Measurements from ENCODE around the gene IPPK. TPM values are rescaled to one million over a fixed set of nuclear protein-coding genes. Genes with fewer than 3 reads are reported as not detected.

IPPK gene
- total RNA-seq, 2 experiments from 2014 or later = 12.5 to 15.8 TPM

DNA sequence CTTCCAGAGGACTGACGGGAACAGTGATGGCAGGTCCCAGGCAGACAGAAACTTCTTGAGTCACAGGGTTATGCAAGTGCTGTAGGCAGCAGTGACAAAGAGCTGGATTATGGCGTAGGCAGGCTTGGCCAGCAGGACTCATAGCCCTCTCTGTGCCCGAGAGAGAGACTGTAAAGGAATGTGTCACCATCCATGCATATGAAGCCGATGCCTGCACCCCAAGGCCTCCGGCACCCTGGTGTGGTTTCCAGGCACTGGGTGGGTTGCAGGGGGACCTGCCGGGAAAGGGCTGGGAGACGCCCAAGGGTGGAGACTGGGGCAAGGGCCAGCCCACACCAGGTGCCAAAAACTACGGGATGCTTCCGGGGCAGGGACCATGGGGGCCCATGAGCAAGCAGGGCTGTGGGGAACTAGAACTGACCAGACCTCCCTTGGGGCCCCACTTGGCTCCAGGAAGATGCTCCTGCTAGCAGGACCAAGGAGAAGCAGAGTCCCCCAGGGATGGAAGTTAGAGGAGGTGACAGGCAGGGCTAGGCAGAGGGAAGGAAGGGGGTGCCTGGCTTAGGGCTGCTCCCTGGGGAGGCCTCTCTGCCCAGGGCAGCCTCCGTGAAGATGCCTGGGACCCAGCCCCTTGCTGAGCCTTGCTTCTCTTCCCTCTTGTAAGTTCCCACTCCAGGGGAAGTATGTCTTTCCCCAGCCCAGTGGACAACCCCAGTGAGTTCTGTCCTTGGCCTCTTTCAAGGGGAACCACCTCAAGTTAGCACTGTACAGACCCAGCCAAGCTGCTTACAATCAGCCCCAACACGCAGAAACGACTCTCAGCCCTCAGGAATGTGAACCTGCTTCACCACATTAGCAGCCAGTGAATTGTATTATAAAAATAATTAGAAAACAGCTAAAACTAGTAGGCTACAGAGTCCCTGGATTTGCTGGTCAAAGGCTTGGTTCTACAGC lies 10.5 kb upstream of the IPPK start:
- no peak for TF ChIP-seq CTCF (IDR thresholded peaks at IDR 0.05)
- DNase-seq (no peak), ATAC-seq (no peak)
- POLR2A ChIA-PET = interaction anchor here (1.0 to 1.2 kb wide), 2 partner anchors 10 to 16 kb away, joined by 3 read pairs; partner anchors contain the start of gene IPPK
- no peaks in the 10 kb centered on the region for H3K9me3 Mint-ChIP-seq
- no peaks in the 10 kb centered on the region for H3K4me1 Mint-ChIP-seq (ENCODE audit: low read depth)
- no peaks in the 10 kb centered on the region for H3K27me3 Mint-ChIP-seq
- no peak overlapping the region for H3K4me3 Mint-ChIP-seq
- no peaks in the 10 kb centered on the region for H3K36me3 Mint-ChIP-seq (ENCODE audit: low read depth)
- CTCF ChIA-PET = interaction anchor here (1.0 to 1.2 kb wide), 2 partner anchors 10 to 36 kb away, joined by 3 read pairs; no protein-coding TSS in a partner anchor
- intact Hi-C loops (cut with micrococcal nuclease) = no loop called here
- H3K27ac Mint-ChIP-seq = no peak overlapping the region

- H3K4me3 Mint-ChIP-seq = no peak overlapping the region
- ATAC-seq = no peak
- ChIA-PET POLR2A (interaction anchor here (1.2 kb wide), 1 partner anchor 9 kb away, joined by 3 read pairs; the partner anchor contains the start of gene IPPK), CTCF (interaction anchor here (1.0 to 1.2 kb wide), 2 partner anchors 9 to 37 kb away, joined by 3 read pairs; no protein-coding TSS in a partner anchor)
- H3K27ac Mint-ChIP-seq = no peak overlapping the region
- H3K27me3 Mint-ChIP-seq = no peaks in the 10 kb centered on the region
- H3K36me3 Mint-ChIP-seq (ENCODE audit: low read depth) = no peaks in the 10 kb centered on the region
- no peak for DNase-seq
- no peaks in the 10 kb centered on the region for H3K4me1 Mint-ChIP-seq (ENCODE audit: low read depth)
- TF ChIP-seq CTCF (IDR thresholded peaks at IDR 0.05) = no peak
- intact Hi-C loops (cut with micrococcal nuclease) = no loop called here
- H3K9me3 Mint-ChIP-seq = no peaks in the 10 kb centered on the region
Measured at GRCh38 chr9:92679413-92680165, 9.7 kb upstream of the IPPK start.

DNA sequence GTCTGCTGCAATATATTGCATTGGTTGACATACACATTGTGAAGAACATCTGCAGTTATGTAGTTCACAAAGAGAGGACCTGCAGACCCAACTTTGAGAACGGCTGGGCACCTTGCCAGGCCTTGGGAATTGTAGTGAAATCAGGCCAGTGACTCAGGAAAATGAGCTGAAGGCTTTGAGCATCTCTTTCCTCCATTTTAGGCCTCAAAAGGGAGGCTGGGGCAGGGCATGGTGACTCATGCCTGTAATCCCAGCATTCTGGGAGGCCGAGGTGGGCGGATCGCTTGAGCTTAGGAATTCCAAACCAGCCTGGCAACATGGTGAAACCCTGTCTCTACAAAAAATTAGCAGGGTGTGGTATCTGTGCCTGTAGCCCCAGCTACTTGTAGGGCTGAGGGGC lies 1.4 kb upstream of the IPPK start:
- Mint-ChIP-seq H3K27ac (peak overlapping the region; percentile 42), H3K4me1 (ENCODE audit: low read depth) (peaks cover 25% of the 10 kb centered on the region), H3K9me3 (no peaks in the 10 kb centered on the region), H3K4me3 (peak overlapping the region; percentile 95), H3K36me3 (ENCODE audit: low read depth) (peaks cover 10% of the 10 kb centered on the region), H3K27me3 (no peaks in the 10 kb centered on the region)
- POLR2A ChIA-PET = interaction anchor here (1.9 to 2.0 kb wide), 2 partner anchors 27 to 93 kb away, joined by 4 to 16 read pairs; partner anchors contain the start of gene BICD2
- no peak for TF ChIP-seq CTCF (IDR thresholded peaks at IDR 0.05)
- CTCF ChIA-PET = interaction anchor here (0.6 to 2.2 kb wide), 4 partner anchors 9 to 93 kb away, joined by 3 to 9 read pairs (median 4); partner anchors contain the start of gene BICD2
- ATAC-seq = no peak
- no peak for DNase-seq
- intact Hi-C loops (cut with micrococcal nuclease) = no loop called here

DNA sequence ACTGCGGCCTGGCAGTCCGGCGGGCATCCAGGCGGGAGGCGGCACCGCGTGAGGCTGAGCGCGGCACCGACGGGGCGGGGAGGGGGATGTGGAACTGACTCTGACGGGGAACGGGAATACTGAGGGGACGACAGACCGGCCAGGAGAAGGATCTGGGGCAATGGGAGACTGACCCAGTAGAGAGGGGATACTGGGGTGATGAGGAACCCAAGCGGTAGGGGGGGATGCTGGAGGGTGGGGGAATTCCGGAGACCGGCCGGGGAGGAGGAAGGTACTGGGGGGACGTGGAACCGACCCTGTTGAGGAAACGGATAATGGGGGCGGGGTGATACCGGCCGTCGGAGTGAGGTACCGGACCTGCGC lies 423 bp downstream of the IPPK start:
- Mint-ChIP-seq H3K9me3 (no peaks in the 10 kb centered on the region), H3K27ac (peak overlapping the region; percentile 86), H3K4me3 (peak overlapping the region; percentile 95), H3K27me3 (no peaks in the 10 kb centered on the region), H3K4me1 (ENCODE audit: low read depth) (peaks cover 39% of the 10 kb centered on the region), H3K36me3 (ENCODE audit: low read depth) (peaks cover 20% of the 10 kb centered on the region)
- DNase-seq = no peak
- no peak for ATAC-seq
- intact Hi-C loops (cut with micrococcal nuclease) = no loop called here
- TF ChIP-seq CTCF (IDR thresholded peaks at IDR 0.05) = no peak
- CTCF ChIA-PET = interaction anchor here (1.0 to 2.2 kb wide), 4 partner anchors 34 to 95 kb away, joined by 3 to 9 read pairs (median 4); partner anchors contain the start of gene BICD2
- POLR2A ChIA-PET = interaction anchor here (0.8 to 2.0 kb wide), 9 partner anchors 8 to 345 kb away, joined by 3 to 16 read pairs (median 3); partner anchors contain the start of genes BICD2, CENPP and NOL8

Measured in activated CD8-positive, alpha-beta T cell treated with anti-CD3 and anti-CD28 coated beads for 36 hours (primary cell).